Astrocyte (in vitro differentiated cells and primary cell): ENCODE measurements around the gene MED15. TPM values are rescaled to one million over a fixed set of nuclear protein-coding genes. Genes with fewer than 3 reads are reported as not detected.
A peak's percentile ranks its signal among the peaks of the same experiment; 100 is the strongest.

Source experiments
- DNase-seq: peaks from one replicate; pipeline ENCODE4 v3.0.0-alpha.2; 2010; ENCODE audit warnings: low read depth
- FAIRE-seq: peaks from 2 replicates; lab custom pipeline; 2011; peaks lifted over from hg19 to GRCh38; lab: Jason Lieb, UNC
- H2AFZ ChIP-seq: 2 replicates; pipeline ENCODE4 v1.6.0; 2012; ENCODE audit warnings: low read depth, low read length, inconsistent platforms
- H3K27ac ChIP-seq: 2 replicates; pipeline ENCODE4 v1.5.1; 2011; ENCODE audit warnings: low read depth, low read length, inconsistent platforms
- H3K27me3 ChIP-seq: 2 replicates; pipeline ENCODE4 v1.6.0; 2011; ENCODE audit warnings: low read length, inconsistent platforms; ENCODE audit not compliant: insufficient read depth
- H3K36me3 ChIP-seq: 2 replicates; pipeline ENCODE4 v1.5.1; 2011; ENCODE audit warnings: low read length, inconsistent platforms; ENCODE audit not compliant: insufficient read depth
- H3K4me1 ChIP-seq: 2 replicates; pipeline ENCODE4 v1.5.1; 2011; ENCODE audit warnings: low read length, inconsistent platforms; ENCODE audit not compliant: insufficient read depth
- H3K4me2 ChIP-seq: 2 replicates; pipeline ENCODE4 v1.6.0; 2012; ENCODE audit warnings: low read length, inconsistent platforms
- H3K4me3 ChIP-seq: 2 replicates; pipeline ENCODE4 v1.5.1; 2011; ENCODE audit warnings: low read depth, mild to moderate bottlenecking, low read length, inconsistent platforms; ENCODE audit not compliant: insufficient read depth
- H3K79me2 ChIP-seq: 2 replicates; pipeline ENCODE4 v1.6.0; 2012; ENCODE audit warnings: mild to moderate bottlenecking, low read length, inconsistent platforms; ENCODE audit not compliant: insufficient read depth
- H3K9ac ChIP-seq: 2 replicates; pipeline ENCODE4 v1.6.0; 2012; ENCODE audit warnings: mild to moderate bottlenecking, low read length, inconsistent platforms
- H3K9me3 ChIP-seq: 2 replicates; pipeline ENCODE4 v1.5.1; 2012; ENCODE audit warnings: low read depth, mild to moderate bottlenecking, low read length, inconsistent platforms; ENCODE audit not compliant: insufficient read depth
- H4K20me1 ChIP-seq: 2 replicates; pipeline ENCODE4 v1.6.0; 2012; ENCODE audit warnings: low read length, inconsistent platforms; ENCODE audit not compliant: insufficient read depth
- H3K27ac Mint-ChIP-seq: one replicate; pipeline ENCODE4 v1.8.0; 2021; ENCODE audit warnings: mild to moderate bottlenecking, mixed read lengths; ENCODE audit not compliant: unreplicated experiment
- H3K27me3 Mint-ChIP-seq: one replicate; pipeline ENCODE4 v1.8.0; 2021; ENCODE audit warnings: low read depth, mixed read lengths; ENCODE audit not compliant: unreplicated experiment
- H3K36me3 Mint-ChIP-seq: one replicate; pipeline ENCODE4 v1.8.0; 2021; ENCODE audit warnings: low read depth, mixed read lengths; ENCODE audit not compliant: unreplicated experiment
- H3K4me1 Mint-ChIP-seq: one replicate; pipeline ENCODE4 v1.8.0; 2021; ENCODE audit warnings: low read depth, mixed read lengths; ENCODE audit not compliant: unreplicated experiment
- H3K4me3 Mint-ChIP-seq: one replicate; pipeline ENCODE4 v1.8.0; 2021; ENCODE audit warnings: mild to moderate bottlenecking, moderate library complexity, mixed read lengths; ENCODE audit not compliant: unreplicated experiment
- H3K9me3 Mint-ChIP-seq: one replicate; pipeline ENCODE4 v1.8.0; 2021; ENCODE audit warnings: mild to moderate bottlenecking, mixed read lengths; ENCODE audit not compliant: unreplicated experiment
- EZH2 ChIP-seq: IDR thresholded peaks from 2 replicates; pipeline ENCODE4 v1.6.1; 2012; ENCODE audit warnings: mild to moderate bottlenecking, low read length, inconsistent platforms; ENCODE audit not compliant: insufficient read depth
- total RNA-seq: library from RNA; stranded (reverse); gene quantifications from 2 replicates; pipeline ENCODE4 v1.2.1, GENCODE V29; 2021
- TF ChIP-seq, protein P1 (sequence below): IDR thresholded peaks from 2 replicates; pipeline ENCODE4 v1.5.1; 2011; ENCODE audit warnings: low read depth, mild to moderate bottlenecking, inconsistent platforms, low read length, moderate library complexity; ENCODE audit not compliant: insufficient read depth

Gene MED15
- total RNA-seq, 1 donor from 2014 or later = 153 TPM

DNA sequence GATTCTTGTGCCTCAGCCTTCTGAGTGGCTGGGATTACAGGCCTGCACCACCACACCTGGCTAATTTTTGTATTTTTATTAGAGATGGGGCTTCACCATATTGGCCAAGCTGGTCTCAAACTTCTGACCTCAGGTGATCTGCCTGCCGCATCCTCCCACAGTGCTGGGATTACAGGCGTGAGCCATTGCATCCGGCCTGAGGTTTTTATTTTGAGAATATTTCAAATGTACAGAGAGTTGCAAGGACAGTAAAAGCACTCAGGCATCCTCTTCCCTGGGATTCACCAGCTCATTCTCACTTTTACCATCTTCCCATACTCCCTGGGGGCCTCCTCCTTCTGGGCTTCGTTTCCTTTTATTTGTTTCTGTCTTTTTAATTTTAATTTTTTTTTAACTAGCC, 12.1 kb downstream of the MED15 start:
- H3K4me2 ChIP-seq = peak overlapping the region; percentile 62
- no peak overlapping the region for H3K4me3 ChIP-seq
- H2AFZ ChIP-seq = no peak overlapping the region
- Mint-ChIP-seq H3K27ac (peak overlapping the region; percentile 28), H3K9me3 (no peaks in the 10 kb centered on the region), H3K36me3 (peaks cover 11% of the 10 kb centered on the region), H3K27me3 (no peaks in the 10 kb centered on the region), H3K4me1 (peaks cover 72% of the 10 kb centered on the region), H3K4me3 (peak overlapping the region; percentile 54)
- peaks cover 96% of the 10 kb centered on the region for H3K79me2 ChIP-seq
- H3K9ac ChIP-seq = peak overlapping the region; percentile 36
- FAIRE-seq = no peak
- peaks cover 54% of the 10 kb centered on the region for H3K4me1 ChIP-seq
- no peaks in the 10 kb centered on the region for H3K27me3 ChIP-seq
- peaks cover 88% of the 10 kb centered on the region for H4K20me1 ChIP-seq
- no peaks in the 10 kb centered on the region for H3K9me3 ChIP-seq
- H3K27ac ChIP-seq = peak overlapping the region; percentile 67
- no peak for TF ChIP-seq EZH2
- TF ChIP-seq, protein P1, sequence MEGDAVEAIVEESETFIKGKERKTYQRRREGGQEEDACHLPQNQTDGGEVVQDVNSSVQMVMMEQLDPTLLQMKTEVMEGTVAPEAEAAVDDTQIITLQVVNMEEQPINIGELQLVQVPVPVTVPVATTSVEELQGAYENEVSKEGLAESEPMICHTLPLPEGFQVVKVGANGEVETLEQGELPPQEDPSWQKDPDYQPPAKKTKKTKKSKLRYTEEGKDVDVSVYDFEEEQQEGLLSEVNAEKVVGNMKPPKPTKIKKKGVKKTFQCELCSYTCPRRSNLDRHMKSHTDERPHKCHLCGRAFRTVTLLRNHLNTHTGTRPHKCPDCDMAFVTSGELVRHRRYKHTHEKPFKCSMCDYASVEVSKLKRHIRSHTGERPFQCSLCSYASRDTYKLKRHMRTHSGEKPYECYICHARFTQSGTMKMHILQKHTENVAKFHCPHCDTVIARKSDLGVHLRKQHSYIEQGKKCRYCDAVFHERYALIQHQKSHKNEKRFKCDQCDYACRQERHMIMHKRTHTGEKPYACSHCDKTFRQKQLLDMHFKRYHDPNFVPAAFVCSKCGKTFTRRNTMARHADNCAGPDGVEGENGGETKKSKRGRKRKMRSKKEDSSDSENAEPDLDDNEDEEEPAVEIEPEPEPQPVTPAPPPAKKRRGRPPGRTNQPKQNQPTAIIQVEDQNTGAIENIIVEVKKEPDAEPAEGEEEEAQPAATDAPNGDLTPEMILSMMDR = no peak
- DNase-seq = no peak
- H3K36me3 ChIP-seq = peaks cover 15% of the 10 kb centered on the region

DNA sequence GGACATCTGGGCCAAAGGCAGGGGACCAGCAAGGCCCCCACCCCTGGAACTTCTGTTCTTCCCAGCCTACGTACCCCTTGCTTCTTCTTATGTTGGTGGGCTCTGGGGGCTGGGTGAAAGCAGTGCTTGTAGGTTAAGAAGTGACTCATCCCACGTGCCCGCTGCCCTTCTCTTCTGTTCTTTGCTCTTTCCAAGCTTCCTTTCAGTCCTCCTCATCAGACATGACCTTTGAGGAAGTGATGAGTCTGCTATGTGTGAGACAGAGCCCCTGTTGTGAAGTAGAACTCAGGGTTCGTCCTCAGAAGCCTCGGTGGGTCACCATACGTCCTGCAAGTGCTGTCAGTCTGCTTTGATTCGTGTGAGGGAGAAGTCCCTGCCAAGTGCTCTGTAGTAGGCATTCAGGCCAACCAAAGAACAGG, 12.7 kb downstream of the MED15 start:
- Histone ChIP-seq H3K27ac (peak overlapping the region; percentile 67), H3K4me3 (no peak overlapping the region), H3K9me3 (no peaks in the 10 kb centered on the region), H3K27me3 (no peaks in the 10 kb centered on the region), H2AFZ (no peak overlapping the region), H3K4me2 (peak overlapping the region; percentile 62), H3K4me1 (peaks cover 49% of the 10 kb centered on the region), H3K79me2 (peaks cover 96% of the 10 kb centered on the region), H3K36me3 (peaks cover 12% of the 10 kb centered on the region), H4K20me1 (peaks cover 88% of the 10 kb centered on the region), H3K9ac (peak overlapping the region; percentile 36)
- no peak for FAIRE-seq
- TF ChIP-seq EZH2 = no peak
- TF ChIP-seq, protein P1 = no peak
- H3K27ac Mint-ChIP-seq = peak overlapping the region; percentile 28
- H3K9me3 Mint-ChIP-seq = no peaks in the 10 kb centered on the region
- peak overlapping the region; percentile 54 for H3K4me3 Mint-ChIP-seq
- H3K36me3 Mint-ChIP-seq = peaks cover 11% of the 10 kb centered on the region
- DNase-seq = peak; percentile 47
- H3K27me3 Mint-ChIP-seq = no peaks in the 10 kb centered on the region
- peaks cover 69% of the 10 kb centered on the region for H3K4me1 Mint-ChIP-seq

DNA sequence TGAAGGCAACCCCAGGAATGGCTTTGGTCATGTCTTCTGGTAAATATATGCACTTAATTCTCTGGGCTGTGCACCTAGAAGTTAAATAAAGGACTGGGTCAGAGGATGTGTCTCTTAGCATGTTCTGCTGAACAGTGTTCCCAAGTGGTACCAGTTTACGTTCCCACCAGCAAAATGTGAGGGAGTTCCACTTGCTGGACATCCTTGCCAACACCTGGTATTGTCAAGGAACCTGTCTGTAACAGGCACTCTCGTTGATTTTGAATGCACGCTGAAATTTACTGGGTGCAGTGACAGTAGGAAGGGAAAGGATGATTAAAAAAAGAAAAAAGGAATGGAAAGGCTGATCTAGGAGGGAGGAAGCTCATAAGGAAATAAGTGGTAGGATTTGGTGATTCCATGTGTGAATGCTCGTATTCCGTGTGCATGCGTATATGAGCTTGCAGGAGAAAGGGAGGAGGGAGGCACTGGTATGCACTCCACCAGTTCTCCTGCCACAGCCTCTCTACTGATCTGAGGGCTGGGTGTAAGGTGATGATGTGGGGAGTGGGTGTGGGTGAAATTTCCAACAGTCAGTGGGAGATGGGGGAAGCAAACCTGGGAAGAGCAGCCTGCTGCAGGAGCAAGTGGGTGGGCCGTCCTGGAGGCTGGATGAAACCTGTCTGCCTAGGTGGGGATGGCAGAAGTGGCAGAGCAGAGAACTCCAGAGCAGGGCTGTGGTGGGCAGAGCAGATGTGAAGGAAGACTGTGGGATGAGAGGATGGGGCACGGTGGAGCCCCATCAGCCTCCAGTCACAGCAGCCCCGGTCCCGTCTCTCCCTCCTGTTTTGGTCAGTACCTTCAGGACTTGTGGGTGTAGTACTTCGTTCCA, 15.0 kb downstream of the MED15 start:
- no peak overlapping the region for H3K4me3 Mint-ChIP-seq
- no peaks in the 10 kb centered on the region for H3K9me3 ChIP-seq
- H3K9ac ChIP-seq = no peak overlapping the region
- no peaks in the 10 kb centered on the region for H3K9me3 Mint-ChIP-seq
- H3K27me3 ChIP-seq = no peaks in the 10 kb centered on the region
- H3K79me2 ChIP-seq = peaks cover 97% of the 10 kb centered on the region
- H4K20me1 ChIP-seq = peaks cover 89% of the 10 kb centered on the region
- no peak overlapping the region for H3K27ac ChIP-seq
- peaks cover 12% of the 10 kb centered on the region for H3K36me3 ChIP-seq
- H3K27ac Mint-ChIP-seq = peak overlapping the region; percentile 47
- peaks cover 58% of the 10 kb centered on the region for H3K4me1 ChIP-seq
- H3K4me3 ChIP-seq = no peak overlapping the region
- peaks cover 71% of the 10 kb centered on the region for H3K4me1 Mint-ChIP-seq
- no peak overlapping the region for H2AFZ ChIP-seq
- no peak for DNase-seq
- H3K4me2 ChIP-seq = no peak overlapping the region
- H3K27me3 Mint-ChIP-seq = no peaks in the 10 kb centered on the region
- no peak for TF ChIP-seq EZH2
- TF ChIP-seq, protein P1 = no peak
- peaks cover 9% of the 10 kb centered on the region for H3K36me3 Mint-ChIP-seq
- no peak for FAIRE-seq
